ENCODE results near the gene TUBB3.

Gene TUBB3

GRCh38 chr16:89921702-89922476, 1.3 kb upstream of the TUBB3 start:
- no peak overlapping the region for H3K4me2 ChIP-seq (ENCODE audit: low read depth, low read length)
- no peak for DNase-seq
- no peak overlapping the region for H2AFZ ChIP-seq (ENCODE audit: low read length)
- H3K9ac ChIP-seq (ENCODE audit: low read length) = no peak overlapping the region
- H3K4me1 ChIP-seq (ENCODE audit: low read length) = peaks cover 6% of the 10 kb centered on the region; the same call in 1 of the 2 replicates
- H4K20me1 ChIP-seq (ENCODE audit: insufficient read depth, low read length) = no peaks in the 10 kb centered on the region
- no peaks in the 10 kb centered on the region for H3K9me3 ChIP-seq (replicated peaks; ENCODE audit: insufficient read depth, low read length)
- H3K4me3 ChIP-seq (ENCODE audit: low read length) = no peak overlapping the region
- peaks cover 7% of the 10 kb centered on the region for H3F3A ChIP-seq (ENCODE audit: insufficient read depth, low read length)
- peaks cover 26% of the 10 kb centered on the region for H3K27me3 ChIP-seq (replicated peaks; ENCODE audit: insufficient read depth, low read length)
- no peak overlapping the region for H3K27ac ChIP-seq (ENCODE audit: low read length)
- no peak for TF ChIP-seq EZH2phosphoT487 (IDR thresholded peaks at IDR 0.05; ENCODE audit: low read length)
- TF ChIP-seq EZH2 (optimal IDR thresholded peaks at IDR 0.05; ENCODE audit: low read depth, low read length) = no peak
- TF ChIP-seq, protein P1, sequence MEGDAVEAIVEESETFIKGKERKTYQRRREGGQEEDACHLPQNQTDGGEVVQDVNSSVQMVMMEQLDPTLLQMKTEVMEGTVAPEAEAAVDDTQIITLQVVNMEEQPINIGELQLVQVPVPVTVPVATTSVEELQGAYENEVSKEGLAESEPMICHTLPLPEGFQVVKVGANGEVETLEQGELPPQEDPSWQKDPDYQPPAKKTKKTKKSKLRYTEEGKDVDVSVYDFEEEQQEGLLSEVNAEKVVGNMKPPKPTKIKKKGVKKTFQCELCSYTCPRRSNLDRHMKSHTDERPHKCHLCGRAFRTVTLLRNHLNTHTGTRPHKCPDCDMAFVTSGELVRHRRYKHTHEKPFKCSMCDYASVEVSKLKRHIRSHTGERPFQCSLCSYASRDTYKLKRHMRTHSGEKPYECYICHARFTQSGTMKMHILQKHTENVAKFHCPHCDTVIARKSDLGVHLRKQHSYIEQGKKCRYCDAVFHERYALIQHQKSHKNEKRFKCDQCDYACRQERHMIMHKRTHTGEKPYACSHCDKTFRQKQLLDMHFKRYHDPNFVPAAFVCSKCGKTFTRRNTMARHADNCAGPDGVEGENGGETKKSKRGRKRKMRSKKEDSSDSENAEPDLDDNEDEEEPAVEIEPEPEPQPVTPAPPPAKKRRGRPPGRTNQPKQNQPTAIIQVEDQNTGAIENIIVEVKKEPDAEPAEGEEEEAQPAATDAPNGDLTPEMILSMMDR (IDR thresholded peaks at IDR 0.05; ENCODE audit: low read length) = no peak
- H3K9me2 ChIP-seq (replicated peaks; ENCODE audit: insufficient read depth, low read length) = no peaks in the 10 kb centered on the region
- H3K36me3 ChIP-seq (replicated peaks; ENCODE audit: insufficient read depth, low read length) = no peaks in the 10 kb centered on the region
- H3K79me2 ChIP-seq (ENCODE audit: low read length) = no peaks in the 10 kb centered on the region

DNA sequence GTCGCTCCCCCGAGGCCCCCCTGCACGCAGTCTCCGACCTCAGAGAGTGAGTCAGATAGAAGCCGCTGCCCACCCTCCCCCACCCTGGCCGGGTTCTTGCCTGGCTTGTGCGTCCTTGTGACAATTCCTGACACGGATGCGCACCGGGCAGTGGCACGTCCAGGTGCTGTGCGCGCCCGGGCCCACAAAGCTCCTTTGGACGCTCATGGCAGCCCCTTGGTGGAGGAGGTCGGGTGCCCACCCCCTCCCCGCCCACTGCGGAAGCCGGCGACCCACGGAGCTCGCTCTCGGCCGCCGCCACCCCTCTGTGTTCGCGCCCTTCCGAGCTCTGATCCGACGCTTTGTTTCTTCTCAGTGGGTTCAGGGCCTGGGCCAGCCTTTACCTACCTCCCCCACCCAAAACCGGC, 662 bp upstream of the TUBB3 start:
- Histone ChIP-seq H3K9me2 (replicated peaks; ENCODE audit: insufficient read depth, low read length) (no peaks in the 10 kb centered on the region), H3K9ac (ENCODE audit: low read length) (no peak overlapping the region), H4K20me1 (ENCODE audit: insufficient read depth, low read length) (no peaks in the 10 kb centered on the region), H2AFZ (ENCODE audit: low read length) (no peak overlapping the region), H3K27me3 (replicated peaks; ENCODE audit: insufficient read depth, low read length) (peaks cover 26% of the 10 kb centered on the region), H3K36me3 (replicated peaks; ENCODE audit: insufficient read depth, low read length) (no peaks in the 10 kb centered on the region), H3F3A (ENCODE audit: insufficient read depth, low read length) (peaks cover 3% of the 10 kb centered on the region), H3K27ac (ENCODE audit: low read length) (no peak overlapping the region), H3K79me2 (ENCODE audit: low read length) (no peaks in the 10 kb centered on the region), H3K4me3 (ENCODE audit: low read length) (peak overlapping the region; percentile 49), H3K4me1 (ENCODE audit: low read length) (peaks cover 6% of the 10 kb centered on the region; the same call in 1 of the 2 replicates), H3K4me2 (ENCODE audit: low read depth, low read length) (peak overlapping the region; percentile 59; the same call in 1 of the 2 replicates), H3K9me3 (replicated peaks; ENCODE audit: insufficient read depth, low read length) (no peaks in the 10 kb centered on the region)
- DNase-seq = no peak
- TF ChIP-seq, protein P1 (IDR thresholded peaks at IDR 0.05; ENCODE audit: low read length) = no peak
- TF ChIP-seq EZH2phosphoT487 (IDR thresholded peaks at IDR 0.05; ENCODE audit: low read length) (no peak), EZH2 (optimal IDR thresholded peaks at IDR 0.05; ENCODE audit: low read depth, low read length) (no peak)

- no peak overlapping the region for H3K27ac ChIP-seq (ENCODE audit: low read length)
- H4K20me1 ChIP-seq (ENCODE audit: insufficient read depth, low read length) = no peaks in the 10 kb centered on the region
Observed at GRCh38 chr16:89923640-89924296, 626 bp downstream of the TUBB3 start.

More at GRCh38 chr16:89923640-89924296, 626 bp downstream of the TUBB3 start:
- peaks cover 29% of the 10 kb centered on the region for H3K27me3 ChIP-seq (replicated peaks; ENCODE audit: insufficient read depth, low read length)
- TF ChIP-seq, protein P1 (IDR thresholded peaks at IDR 0.05; ENCODE audit: low read length) = no peak
- TF ChIP-seq EZH2phosphoT487 (IDR thresholded peaks at IDR 0.05; ENCODE audit: low read length) (no peak), EZH2 (optimal IDR thresholded peaks at IDR 0.05; ENCODE audit: low read depth, low read length) (no peak)
- DNase-seq = no peak
- H3K4me2 ChIP-seq (ENCODE audit: low read depth, low read length) = peak overlapping the region; percentile 32; the same call in 1 of the 2 replicates
- no peaks in the 10 kb centered on the region for H3K36me3 ChIP-seq (replicated peaks; ENCODE audit: insufficient read depth, low read length)
- no peak overlapping the region for H3K9ac ChIP-seq (ENCODE audit: low read length)
- H2AFZ ChIP-seq (ENCODE audit: low read length) = no peak overlapping the region
- H3F3A ChIP-seq (ENCODE audit: insufficient read depth, low read length) = no peaks in the 10 kb centered on the region
- no peak overlapping the region; the same call in 1 of the 2 replicates for H3K4me3 ChIP-seq (ENCODE audit: low read length)
- 0 out of 2 replicates have a peak, but pooled peaks cover 1% of the 10 kb centered on the region for H3K4me1 ChIP-seq (ENCODE audit: low read length)
- no peaks in the 10 kb centered on the region for H3K9me2 ChIP-seq (replicated peaks; ENCODE audit: insufficient read depth, low read length)
- H3K79me2 ChIP-seq (ENCODE audit: low read length) = no peaks in the 10 kb centered on the region
- no peaks in the 10 kb centered on the region for H3K9me3 ChIP-seq (replicated peaks; ENCODE audit: insufficient read depth, low read length)
